ENCODE data around the gene FOXP1.

The FOXP1 gene

GRCh38 chr3:70988111-70988510 is 595.4 kb downstream of the FOXP1 start:
- no peaks in the 10 kb centered on the region for H3K9me3 ChIP-seq
- H3K4me3 ChIP-seq (ENCODE audit: low read depth in 1 of 2, low read length in 1 of 2): no peak overlapping the region
- peaks cover 54% of the 10 kb centered on the region for H3K36me3 ChIP-seq
- TF ChIP-seq CTCF (IDR thresholded peaks at IDR 0.05): no peak
- peak overlapping the region; percentile 53 for H3K27ac ChIP-seq
- H3K27me3 ChIP-seq: no peaks in the 10 kb centered on the region
- peaks cover 12 to 14% of the 10 kb centered on the region in 2 experiments for H3K4me1 ChIP-seq (ENCODE audit: control insufficient read depth in 1 of 2, insufficient read depth in 1 of 2, low read depth in 1 of 2, low read length in 1 of 2)

DNA sequence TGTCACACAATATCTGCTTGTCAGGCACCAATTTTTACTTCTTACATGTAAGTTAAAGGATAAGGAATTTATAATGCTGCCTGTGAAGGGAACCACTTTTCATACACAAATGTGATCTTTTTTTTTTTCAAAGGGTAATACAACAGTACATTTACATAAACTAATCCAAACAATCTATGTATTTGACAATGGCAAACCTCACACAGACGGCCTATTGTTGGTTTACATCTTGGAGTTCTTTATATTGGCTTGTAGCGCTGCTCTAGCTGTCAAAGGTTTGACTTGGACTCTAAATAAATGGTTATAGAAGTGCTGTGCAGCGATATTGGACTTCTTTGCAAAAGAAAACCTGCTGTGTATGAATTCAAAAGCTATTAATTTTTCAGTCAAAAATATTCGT is 598.0 kb downstream of the FOXP1 start:
- Histone ChIP-seq H3K4me1 (ENCODE audit: control insufficient read depth in 1 of 2, insufficient read depth in 1 of 2, low read depth in 1 of 2, low read length in 1 of 2) (peaks cover 12 to 14% of the 10 kb centered on the region in 2 experiments), H3K27me3 (no peaks in the 10 kb centered on the region), H3K9me3 (no peaks in the 10 kb centered on the region), H3K4me3 (ENCODE audit: low read depth in 1 of 2, low read length in 1 of 2) (no peak overlapping the region), H3K27ac (no peak overlapping the region), H3K36me3 (peaks cover 51% of the 10 kb centered on the region)
- TF ChIP-seq CTCF (IDR thresholded peaks at IDR 0.05): no peak

DNA sequence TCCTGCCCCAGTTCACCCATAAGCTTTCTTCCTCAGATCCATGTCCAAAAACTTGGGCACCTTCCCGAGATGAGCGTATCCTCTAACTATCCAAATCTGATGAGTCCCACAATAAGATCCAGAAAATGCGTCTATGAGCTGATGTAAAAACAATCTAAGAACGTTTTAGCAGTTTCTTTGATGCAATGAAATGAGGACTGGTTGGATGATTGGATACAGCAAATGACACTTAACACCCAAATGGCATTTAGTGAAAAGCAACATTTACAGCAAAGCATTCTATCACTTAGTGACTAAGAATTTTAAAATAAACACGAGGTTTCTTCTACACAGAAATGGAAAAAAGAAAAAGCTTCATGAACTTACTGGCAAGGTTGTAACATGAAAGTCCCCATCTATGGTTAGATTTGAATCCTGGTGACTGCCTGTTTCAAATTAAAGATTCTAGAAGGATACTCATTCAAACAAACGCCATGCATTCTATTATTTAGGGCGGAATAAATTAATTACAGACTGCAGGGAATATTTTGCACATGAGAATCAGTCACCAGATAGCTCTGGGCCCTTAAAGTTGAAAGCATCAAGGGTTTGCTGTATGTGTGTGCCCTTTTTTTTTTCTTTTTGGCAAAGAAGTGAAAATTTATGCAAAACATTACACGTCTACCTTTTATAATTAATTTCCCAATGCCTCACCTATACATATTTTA is 598.6 kb downstream of the FOXP1 start:
- TF ChIP-seq CTCF (IDR thresholded peaks at IDR 0.05): no peak
- no peak overlapping the region for H3K27ac ChIP-seq
- H3K4me1 ChIP-seq (ENCODE audit: control insufficient read depth in 1 of 2, insufficient read depth in 1 of 2, low read depth in 1 of 2, low read length in 1 of 2): peaks cover 12 to 14% of the 10 kb centered on the region in 2 experiments
- H3K9me3 ChIP-seq: no peaks in the 10 kb centered on the region
- H3K27me3 ChIP-seq: no peaks in the 10 kb centered on the region
- no peak overlapping the region for H3K4me3 ChIP-seq (ENCODE audit: low read depth in 1 of 2, low read length in 1 of 2)
- peaks cover 51% of the 10 kb centered on the region for H3K36me3 ChIP-seq

DNA sequence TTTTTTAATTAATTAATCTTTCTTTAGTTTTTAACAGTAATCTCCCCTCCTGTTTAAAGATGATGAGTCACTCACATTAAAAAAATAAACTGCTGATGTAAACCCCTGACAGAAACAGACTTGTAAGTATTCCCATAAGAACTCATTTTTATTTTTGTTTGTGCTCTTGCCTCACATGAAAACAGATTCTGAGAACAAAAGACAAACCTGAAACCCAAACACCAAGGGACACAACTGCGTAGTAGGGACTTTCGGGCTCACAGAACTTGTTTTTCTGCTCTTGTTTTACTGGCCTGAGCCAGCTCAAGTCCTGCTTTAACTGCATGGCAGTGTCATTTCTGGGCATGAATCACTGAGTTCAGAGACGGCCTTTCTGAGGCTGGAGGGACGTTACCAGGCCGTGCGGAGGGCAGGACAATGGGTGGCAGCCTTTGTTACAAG is 600.8 kb downstream of the FOXP1 start:
- H3K9me3 ChIP-seq: no peaks in the 10 kb centered on the region
- H3K4me1 ChIP-seq (ENCODE audit: control insufficient read depth in 1 of 2, insufficient read depth in 1 of 2, low read depth in 1 of 2, low read length in 1 of 2): peaks cover under 1 to 5% of the 10 kb centered on the region in 2 experiments
- peaks cover 61% of the 10 kb centered on the region for H3K36me3 ChIP-seq
- no peaks in the 10 kb centered on the region for H3K27me3 ChIP-seq
- no peak overlapping the region for H3K27ac ChIP-seq
- no peak for TF ChIP-seq CTCF (IDR thresholded peaks at IDR 0.05)
- no peak overlapping the region for H3K4me3 ChIP-seq (ENCODE audit: low read depth in 1 of 2, low read length in 1 of 2)

GRCh38 chr3:70982284-70982683 is 601.2 kb downstream of the FOXP1 start:
- H3K27ac ChIP-seq: no peak overlapping the region
- peaks cover 61% of the 10 kb centered on the region for H3K36me3 ChIP-seq
- no peaks in the 10 kb centered on the region for H3K27me3 ChIP-seq
- no peak for TF ChIP-seq CTCF (IDR thresholded peaks at IDR 0.05)
- peaks cover 0 to under 1% of the 10 kb centered on the region in 2 experiments for H3K4me1 ChIP-seq (ENCODE audit: control insufficient read depth in 1 of 2, insufficient read depth in 1 of 2, low read depth in 1 of 2, low read length in 1 of 2)
- H3K4me3 ChIP-seq (ENCODE audit: low read depth in 1 of 2, low read length in 1 of 2): no peak overlapping the region
- H3K9me3 ChIP-seq: no peaks in the 10 kb centered on the region
